HEK293T (cell line): ENCODE results near the gene TUBD1.

ENCODE experiments used
- ARNT ChIP-seq: fragments of 450-650 bp; IDR thresholded peaks from 2 replicates; pipeline ENCODE4 v1.6.1; 2017; ENCODE audit warnings: mild to moderate bottlenecking
- CTBP1 ChIP-seq: fragments of 450-650 bp; IDR thresholded peaks from 2 replicates; pipeline ENCODE4 v1.6.1; 2016; ENCODE audit warnings: borderline replicate concordance
- ELF4 ChIP-seq: fragments of 450-650 bp; IDR thresholded peaks from 2 replicates; pipeline ENCODE4 v1.6.1; 2017; ENCODE audit warnings: antibody characterized with exemption
- FOXK2 ChIP-seq: fragments of 450-650 bp; IDR thresholded peaks from 2 replicates; pipeline ENCODE4 v1.6.1; 2016; ENCODE audit warnings: mild to moderate bottlenecking
- FOXM1 ChIP-seq: fragments of 450-650 bp; IDR thresholded peaks from 2 replicates; pipeline ENCODE4 v1.6.1; 2017; ENCODE audit warnings: mild to moderate bottlenecking, borderline replicate concordance
- HDGF ChIP-seq: fragments of 450-650 bp; IDR thresholded peaks from 2 replicates; pipeline ENCODE4 v1.6.1; 2017; ENCODE audit warnings: antibody characterized with exemption, borderline replicate concordance
- SP1 ChIP-seq: fragments of 450-650 bp; IDR thresholded peaks from 2 replicates; pipeline ENCODE4 v1.6.1; 2017
- SUZ12 ChIP-seq: fragments of 450-650 bp; IDR thresholded peaks from 2 replicates; pipeline ENCODE4 v1.6.1; 2016; ENCODE audit warnings: mild to moderate bottlenecking
- ZNF384 ChIP-seq: fragments of 450-650 bp; IDR thresholded peaks from 2 replicates; pipeline ENCODE4 v1.6.1; 2016
- TF ChIP-seq, protein P1 (sequence below): fragments of 450-650 bp; IDR thresholded peaks from 2 replicates; pipeline ENCODE4 v1.6.1; 2016

DNA sequence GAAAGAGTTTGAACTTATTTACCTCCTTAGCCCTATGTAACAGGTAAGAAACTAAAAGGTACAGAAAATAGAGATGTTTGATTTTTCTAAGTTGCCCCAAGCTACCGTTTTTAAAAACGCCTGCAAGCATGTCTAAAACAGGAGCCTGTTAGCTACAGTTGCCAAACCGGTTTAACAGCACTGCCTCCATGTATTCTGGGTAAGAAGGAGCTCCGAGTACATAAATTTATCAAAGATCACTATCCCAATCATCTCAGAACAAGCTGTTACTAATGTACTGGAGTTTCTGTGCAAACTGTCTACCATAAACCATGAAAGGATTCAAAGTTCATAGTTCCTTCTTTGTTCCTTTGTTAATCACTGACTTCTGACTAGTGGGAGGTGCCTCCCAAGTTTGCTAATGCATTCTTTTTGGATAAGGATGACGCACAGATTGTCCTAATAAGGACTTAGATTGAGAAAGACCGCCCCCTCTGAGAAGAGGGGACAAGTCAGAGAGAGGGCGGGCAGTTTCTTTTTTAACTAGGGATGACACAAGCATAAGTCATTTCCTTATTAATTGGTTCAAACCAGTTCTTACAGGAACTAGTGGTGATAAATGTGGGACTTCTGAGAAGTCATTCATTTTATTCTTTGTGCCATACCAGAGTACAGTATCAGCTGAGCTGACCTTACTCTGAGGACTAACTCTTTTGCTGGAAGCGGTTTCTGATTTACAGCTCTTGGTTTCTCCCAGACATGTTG is 55.3 kb downstream of the TUBD1 start:
- TF ChIP-seq HDGF (no peak), ELF4 (no peak), SP1 (no peak), FOXM1 (no peak), ARNT (no peak), ZNF384 (no peak), CTBP1 (no peak), SUZ12 (no peak), FOXK2 (no peak)
- TF ChIP-seq, protein P1, sequence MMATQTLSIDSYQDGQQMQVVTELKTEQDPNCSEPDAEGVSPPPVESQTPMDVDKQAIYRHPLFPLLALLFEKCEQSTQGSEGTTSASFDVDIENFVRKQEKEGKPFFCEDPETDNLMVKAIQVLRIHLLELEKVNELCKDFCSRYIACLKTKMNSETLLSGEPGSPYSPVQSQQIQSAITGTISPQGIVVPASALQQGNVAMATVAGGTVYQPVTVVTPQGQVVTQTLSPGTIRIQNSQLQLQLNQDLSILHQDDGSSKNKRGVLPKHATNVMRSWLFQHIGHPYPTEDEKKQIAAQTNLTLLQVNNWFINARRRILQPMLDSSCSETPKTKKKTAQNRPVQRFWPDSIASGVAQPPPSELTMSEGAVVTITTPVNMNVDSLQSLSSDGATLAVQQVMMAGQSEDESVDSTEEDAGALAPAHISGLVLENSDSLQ: no peak
